Aorta (tissue), 5 donors: Measurements from ENCODE around the gene CPS1. TPM values are rescaled to one million over a fixed set of nuclear protein-coding genes. Genes with fewer than 3 reads are reported as not detected.

Experiments
- ATAC-seq: fragments of 200-7000 bp; cut with Tn5 transposase; one replicate; pipeline ENCODE4 v1.9.1; 2022; ENCODE audit warnings: moderate library complexity; ENCODE audit not compliant: low FRiP score
- DNase-seq, 2 donors: peaks; one replicate each; pipeline ENCODE4 v3.0.0-alpha.2; 2020
- H3K27ac ChIP-seq, 2 donors: one replicate each; pipeline ENCODE4 v1.5.1; 2013; ENCODE audit warnings: low read length in 2 of 2, mild to moderate bottlenecking in 2 of 2, moderate library complexity in 2 of 2, control low read depth in 1 of 2, inconsistent platforms in 1 of 2, low read depth in 1 of 2
- H3K27me3 ChIP-seq, 2 donors: one replicate each; pipeline ENCODE4 v1.6.1; 2013; ENCODE audit warnings: control low read depth in 1 of 2, low read length in 1 of 2, mild to moderate bottlenecking in 1 of 2, moderate library complexity in 1 of 2; ENCODE audit not compliant: insufficient read depth in 2 of 2, control insufficient read depth in 1 of 2
- H3K36me3 ChIP-seq, 2 donors: one replicate each; pipeline ENCODE4 v1.6.1; 2013; ENCODE audit warnings: control low read depth in 1 of 2, low read length in 1 of 2, mild to moderate bottlenecking in 1 of 2; ENCODE audit not compliant: insufficient read depth in 2 of 2, control insufficient read depth in 1 of 2
- H3K4me1 ChIP-seq, 2 donors: one replicate each; pipeline ENCODE4 v1.6.1; 2013; ENCODE audit warnings: low read length in 2 of 2, control low read depth in 1 of 2, mild to moderate bottlenecking in 1 of 2, moderate library complexity in 1 of 2; ENCODE audit not compliant: insufficient read depth in 2 of 2, control insufficient read depth in 1 of 2
- H3K4me3 ChIP-seq, 2 donors: one replicate each; pipeline ENCODE4 v1.5.1; 2013; ENCODE audit warnings: low read length in 2 of 2, control low read depth in 1 of 2, mild to moderate bottlenecking in 1 of 2
- H3K9me3 ChIP-seq: one replicate; pipeline ENCODE4 v1.6.1; 2013; ENCODE audit warnings: mild to moderate bottlenecking, low read length; ENCODE audit not compliant: control insufficient read depth
- WGBS, 2 donors: extraction: QIAGEN DNeasy Blood & Tissue Kit; methylation state at CpG; one replicate each; pipeline ENCODE4 v1.1.7; 2013; 5-methylcytosine and 5-hydroxymethylcytosine counted together
- intact Hi-C, 2 donors: fragments of 100-400 bp; cut with DNase I; formaldehyde crosslinking; loops; one replicate each; pipeline versions ENCODE4 v1.14.2 to v1.15.0; 2022
- polyA plus RNA-seq, 2 donors: library from polyadenylated mRNA; stranded (reverse); fragments of 200-250 nt; gene quantifications; one replicate each; pipeline ENCODE4 v1.2.3, GENCODE V29; 2013
- total RNA-seq, 2 donors: library from RNA; stranded (reverse); fragmentation: NEBNext Ultra II Directional; extraction: Animal tissue kit (Norgen Biotek cat#: 25700); gene quantifications; one replicate each; pipeline ENCODE4 v1.2.1, GENCODE V29; 2021
- donor health status: healthy with polysubstance abuse.
- donor health status: Bipolar disorder and iron deficiency.
- donor health status: DM: no; HTN: no; CAD: no.
- donor health status: DM: no; HTN: no; CAD: no.
- donor health status: DM: yes; HTN: yes; CAD: no.

The CPS1 gene
- total and polyA plus RNA-seq, 4 donors, result 3.2 to 9.0 (median 4.3) TPM

DNA sequence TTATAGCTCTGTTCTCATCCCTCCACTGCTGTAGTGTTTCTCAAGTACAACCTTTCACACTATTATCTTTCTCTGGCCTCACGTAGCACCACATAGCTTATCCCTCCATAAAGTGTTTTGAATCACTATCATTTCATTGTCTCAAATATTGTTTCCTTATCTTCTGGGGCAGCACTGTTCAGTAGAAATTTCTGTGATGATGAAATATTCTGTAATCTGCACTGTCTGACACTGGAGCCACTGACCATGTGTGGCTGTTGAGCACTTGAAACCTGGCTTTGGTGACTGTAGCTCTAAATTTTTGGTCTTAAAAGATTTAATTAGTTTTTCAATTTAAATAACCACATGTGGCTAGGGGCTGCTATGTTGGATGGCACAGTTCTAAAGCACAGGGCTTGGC lies 78.9 kb downstream of the CPS1 start:
- WGBS, 2 donors, result 84% methylated on average over 1 of the region's 1 CpG
- Histone ChIP-seq H3K9me3 (no peaks in the 10 kb centered on the region), H3K27me3 (peaks cover 0 to 2% of the 10 kb centered on the region in 2 donors), H3K4me1 (no peaks in the 10 kb centered on the region), H3K4me3 (no peak overlapping the region), H3K36me3 (no peaks in the 10 kb centered on the region), H3K27ac (no peak overlapping the region)
- no peak for ATAC-seq
- no peak for DNase-seq
- intact Hi-C loops, result no loop called here

DNA sequence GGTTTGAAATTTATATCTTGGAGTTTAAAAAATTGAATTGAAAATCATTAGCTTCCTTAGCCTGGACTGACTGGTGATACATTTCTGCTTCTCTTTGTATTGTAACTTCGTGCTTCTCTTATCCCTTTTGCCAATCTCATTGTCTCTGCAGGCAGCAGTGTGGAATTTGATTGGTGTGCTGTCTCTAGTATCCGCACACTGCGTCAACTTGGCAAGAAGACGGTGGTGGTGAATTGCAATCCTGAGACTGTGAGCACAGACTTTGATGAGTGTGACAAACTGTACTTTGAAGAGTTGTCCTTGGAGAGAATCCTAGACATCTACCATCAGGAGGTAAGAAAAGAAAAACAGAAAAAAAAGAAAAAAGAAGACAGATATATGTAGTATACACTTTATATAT lies 85.9 kb downstream of the CPS1 start:
- Histone ChIP-seq H3K4me1 (no peaks in the 10 kb centered on the region), H3K27me3 (no peaks in the 10 kb centered on the region), H3K4me3 (no peak overlapping the region), H3K36me3 (no peaks in the 10 kb centered on the region), H3K27ac (no peak overlapping the region), H3K9me3 (peaks cover 3% of the 10 kb centered on the region)
- DNase-seq (no peak), ATAC-seq (no peak)
- intact Hi-C loops, result no loop called here
- 77 to 80% methylated on average over 4 of the region's 4 CpGs for WGBS, 2 donors

GRCh38 chr2:210647151-210647550 lies 90.8 kb downstream of the CPS1 start:
- Histone ChIP-seq H3K27me3 (no peaks in the 10 kb centered on the region), H3K4me1 (no peaks in the 10 kb centered on the region), H3K36me3 (no peaks in the 10 kb centered on the region), H3K4me3 (no peak overlapping the region), H3K27ac (no peak overlapping the region), H3K9me3 (no peaks in the 10 kb centered on the region)
- intact Hi-C loops, result no loop called here
- no peak for DNase-seq
- no peak for ATAC-seq

- no peaks in the 10 kb centered on the region for H3K4me1 ChIP-seq
- no peak for DNase-seq
- intact Hi-C loops, result no loop called here
- H3K36me3 ChIP-seq, result peaks cover 0 to 2% of the 10 kb centered on the region in 2 donors
- WGBS, 2 donors, result 91 to 97% methylated on average over 1 of the region's 1 CpG
- H3K4me3 ChIP-seq, result no peak overlapping the region
- H3K27me3 ChIP-seq, result no peaks in the 10 kb centered on the region
- no peak for ATAC-seq
- no peaks in the 10 kb centered on the region for H3K9me3 ChIP-seq
- no peak overlapping the region for H3K27ac ChIP-seq
Measured at GRCh38 chr2:210654091-210654490, 97.7 kb downstream of the CPS1 start.

DNA sequence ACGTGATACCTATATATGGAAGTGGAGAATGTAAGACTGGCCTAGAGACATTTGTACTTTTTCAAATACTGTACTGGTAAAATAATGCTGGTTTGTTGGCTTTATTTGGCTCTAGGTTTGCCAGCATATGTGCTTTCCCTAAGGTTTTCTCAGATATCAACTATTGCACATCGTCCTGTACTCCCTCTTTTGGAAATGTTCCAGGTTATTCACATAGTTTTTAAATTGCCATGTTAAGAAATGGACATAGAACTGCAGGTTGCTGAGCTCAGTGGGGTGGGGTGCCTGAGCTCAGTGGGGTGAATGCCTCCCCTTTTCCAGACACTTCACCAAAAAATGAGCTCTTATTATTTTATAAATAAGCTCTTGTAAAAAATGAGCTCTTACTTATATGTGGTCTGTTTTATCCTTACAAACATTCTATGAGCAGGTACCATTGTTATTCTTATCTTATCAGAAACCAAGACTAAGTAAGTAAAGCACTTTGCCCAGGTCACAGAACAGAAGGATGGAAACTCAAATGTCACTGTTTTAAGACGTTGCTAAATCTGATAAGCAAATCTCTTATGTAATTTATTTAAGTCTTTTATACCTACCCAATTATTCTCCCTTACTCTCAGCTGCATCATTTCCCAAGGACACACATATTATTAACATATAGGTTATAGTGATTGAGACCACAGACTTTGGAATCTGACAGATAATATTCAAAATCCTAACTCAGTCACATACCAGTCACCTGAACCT lies 99.0 kb downstream of the CPS1 start:
- ATAC-seq (no peak), DNase-seq (no peak)
- Histone ChIP-seq H3K4me1 (no peaks in the 10 kb centered on the region), H3K36me3 (peaks cover 0 to 2% of the 10 kb centered on the region in 2 donors), H3K27me3 (no peaks in the 10 kb centered on the region), H3K4me3 (no peak overlapping the region), H3K9me3 (no peaks in the 10 kb centered on the region), H3K27ac (no peak overlapping the region)
- 12 to 16% methylated on average over 3 of the region's 3 CpGs for WGBS, 2 donors
- intact Hi-C loops, result no loop called here

DNA sequence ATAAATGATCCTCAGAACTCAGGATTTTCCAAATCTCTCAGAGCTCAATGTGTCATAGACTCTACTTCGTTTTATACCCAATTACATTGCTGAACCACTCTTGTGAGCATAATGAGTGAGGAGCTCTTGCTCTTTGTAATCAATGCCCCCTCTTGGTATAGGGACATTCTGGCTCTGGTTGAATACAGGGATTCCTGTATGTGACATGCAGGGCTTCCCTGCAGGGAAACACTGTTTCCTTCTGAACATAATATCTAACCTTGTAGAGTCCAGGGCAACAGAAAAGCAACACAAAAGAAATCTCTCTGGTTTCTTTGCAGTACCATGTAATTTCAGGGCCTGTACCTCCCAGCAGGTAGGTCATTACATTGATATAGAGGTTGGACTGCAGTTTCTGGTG lies 101.5 kb downstream of the CPS1 start:
- intact Hi-C loops, result no loop called here
- WGBS, 2 donors, result 94 to 95% methylated on average over 1 of the region's 1 CpG
- Histone ChIP-seq H3K4me1 (no peaks in the 10 kb centered on the region), H3K27ac (no peak overlapping the region), H3K27me3 (no peaks in the 10 kb centered on the region), H3K36me3 (peaks cover 0 to 2% of the 10 kb centered on the region in 2 donors), H3K9me3 (no peaks in the 10 kb centered on the region), H3K4me3 (no peak overlapping the region)
- no peak for ATAC-seq
- DNase-seq, result no peak

DNA sequence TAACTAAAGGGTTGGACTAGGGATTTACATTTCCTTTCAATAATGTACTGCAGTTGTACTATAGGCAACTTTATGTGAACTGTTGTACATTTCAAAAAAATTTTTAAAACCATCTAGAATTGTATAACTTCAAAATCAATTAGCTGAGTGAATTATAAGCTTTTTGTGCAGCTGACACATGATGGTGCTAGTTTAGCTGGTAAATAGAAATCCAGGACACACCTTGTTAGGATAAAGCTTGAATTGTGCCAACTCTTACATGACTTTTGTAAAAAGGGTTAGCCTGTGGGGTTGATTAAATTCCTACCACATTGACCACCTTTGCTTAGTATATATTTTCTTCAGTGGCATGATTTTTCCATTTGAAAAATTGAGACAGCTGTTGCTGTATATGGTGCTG lies 104.4 kb downstream of the CPS1 start:
- no peaks in the 10 kb centered on the region for H3K9me3 ChIP-seq
- ATAC-seq, result no peak
- peaks cover 0 to 2% of the 10 kb centered on the region in 2 donors for H3K36me3 ChIP-seq
- intact Hi-C loops, result no loop called here
- no peak for DNase-seq
- no peaks in the 10 kb centered on the region for H3K4me1 ChIP-seq
- no peak overlapping the region for H3K27ac ChIP-seq
- H3K27me3 ChIP-seq, result no peaks in the 10 kb centered on the region
- H3K4me3 ChIP-seq, result no peak overlapping the region

DNA sequence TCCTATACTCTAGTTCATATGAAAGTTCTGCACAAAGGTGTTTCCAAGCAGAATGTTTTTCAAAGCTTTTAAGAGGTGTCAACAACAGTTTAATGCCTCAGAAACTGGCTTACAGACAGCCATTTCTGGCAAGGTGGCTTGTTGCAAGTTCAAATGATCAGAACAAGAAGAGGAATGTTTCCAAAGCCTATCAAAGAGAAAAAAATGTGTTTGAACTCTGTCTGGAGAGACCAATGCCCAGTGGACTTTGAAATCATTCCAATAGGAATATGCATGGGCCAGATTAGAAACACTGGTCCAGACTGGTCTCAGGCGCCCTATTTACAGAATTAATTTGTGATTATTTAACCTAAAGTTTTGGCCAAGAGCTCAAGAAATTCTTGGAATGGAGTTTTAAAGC lies 106.2 kb downstream of the CPS1 start:
- intact Hi-C loops, result no loop called here
- Histone ChIP-seq H3K27ac (no peak overlapping the region), H3K36me3 (peaks cover 0 to 2% of the 10 kb centered on the region in 2 donors), H3K9me3 (no peaks in the 10 kb centered on the region), H3K27me3 (no peaks in the 10 kb centered on the region), H3K4me1 (no peaks in the 10 kb centered on the region), H3K4me3 (no peak overlapping the region)
- DNase-seq, result no peak
- ATAC-seq, result no peak
- 4 to 19% methylated on average over 1 of the region's 1 CpG for WGBS, 2 donors

DNA sequence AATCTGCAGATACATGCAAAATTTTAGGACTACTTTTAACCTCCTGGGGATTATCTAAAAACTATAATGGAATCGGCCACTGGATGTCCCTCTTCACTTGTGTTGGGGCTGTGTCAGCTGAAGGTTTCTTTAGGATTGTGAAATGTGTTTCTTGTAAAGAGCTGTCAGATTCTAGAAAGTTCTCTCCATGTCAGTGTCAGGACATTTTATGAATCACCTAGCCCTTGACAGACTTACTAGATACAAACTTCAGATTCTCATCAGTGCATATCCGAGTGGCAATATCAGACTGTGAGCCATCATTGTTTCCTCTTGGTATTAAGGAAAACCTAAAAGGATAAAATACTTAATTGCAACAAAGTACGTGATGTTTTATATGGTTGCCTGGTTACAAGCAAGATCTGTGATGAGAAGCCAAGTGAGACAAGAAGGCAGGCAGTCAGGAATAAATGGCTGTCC lies 107.3 kb downstream of the CPS1 start:
- no peaks in the 10 kb centered on the region for H3K4me1 ChIP-seq
- no peak overlapping the region for H3K4me3 ChIP-seq
- H3K36me3 ChIP-seq, result no peaks in the 10 kb centered on the region
- H3K27me3 ChIP-seq, result no peaks in the 10 kb centered on the region
- WGBS, 2 donors, result 28 to 29% methylated on average over 3 of the region's 3 CpGs
- no peaks in the 10 kb centered on the region for H3K9me3 ChIP-seq
- no peak overlapping the region for H3K27ac ChIP-seq
- DNase-seq, result no peak
- intact Hi-C loops, result no loop called here
- ATAC-seq, result no peak
